Kidney (tissue), 14 donors: Measurements from ENCODE around the gene ATRX. TPM values are rescaled to one million over a fixed set of nuclear protein-coding genes. Genes with fewer than 3 reads are reported as not detected.

ENCODE experiments used
- DNase-seq, 5 donors: peaks; one replicate each; pipeline ENCODE4 v3.0.0-alpha.2; 2013 to 2020
- FAIRE-seq: peaks from 2 replicates; lab custom pipeline; 2012; peaks lifted over from hg19 to GRCh38; lab: Jason Lieb, UNC
- H3K27ac ChIP-seq, 2 donors: one replicate each; pipeline ENCODE4 v1.7.0; 2013; ENCODE audit warnings: low read depth in 2 of 2, low read length in 2 of 2, inconsistent platforms in 1 of 2
- H3K27me3 ChIP-seq: one replicate; pipeline ENCODE4 v1.7.1; 2013; ENCODE audit warnings: low read length, inconsistent platforms; ENCODE audit not compliant: control insufficient read depth, insufficient read depth
- H3K36me3 ChIP-seq, 3 donors: one replicate each; pipeline versions ENCODE4 v1.7.0 to v1.7.1; 2013; ENCODE audit warnings: low read length in 3 of 3, control low read depth in 1 of 3, inconsistent platforms in 1 of 3; ENCODE audit not compliant: insufficient read depth in 3 of 3, control insufficient read depth in 2 of 3
- H3K4me1 ChIP-seq, 3 donors: one replicate each; pipeline versions ENCODE4 v1.7.0 to v1.7.1; 2013; ENCODE audit warnings: low read length in 3 of 3, inconsistent platforms in 1 of 3, low read depth in 1 of 3; ENCODE audit not compliant: control insufficient read depth in 2 of 3, insufficient read depth in 2 of 3
- H3K4me3 ChIP-seq, 3 donors: one replicate each; pipeline versions ENCODE4 v1.7.0 to v1.8.1; 2013; ENCODE audit warnings: low read length in 3 of 3, control low read depth in 1 of 3, inconsistent platforms in 1 of 3
- H3K9ac ChIP-seq, 3 donors: one replicate each; pipeline versions ENCODE4 v1.7.0 to v1.7.1; 2013; ENCODE audit warnings: low read length in 3 of 3, control low read depth in 1 of 3, inconsistent platforms in 1 of 3
- H3K9me3 ChIP-seq, 3 donors: one replicate each; pipeline versions ENCODE4 v1.7.0 to v1.7.1; 2013; ENCODE audit warnings: low read length in 3 of 3, control low read depth in 1 of 3, inconsistent platforms in 1 of 3; ENCODE audit not compliant: control insufficient read depth in 2 of 3, insufficient read depth in 1 of 3
- CTCF ChIP-seq: IDR thresholded peaks from 3 replicates; pipeline ENCODE4 v1.5.1; 2012; ENCODE audit warnings: mild to moderate bottlenecking, moderate library complexity, borderline replicate concordance; ENCODE audit not compliant: insufficient read depth; ENCODE audit errors: extremely low read depth
- intact Hi-C: fragments of 100-400 bp; cut with DNase I; formaldehyde crosslinking; loops from one replicate; pipeline ENCODE4 v1.11.1; 2022
- polyA plus RNA-seq: library from polyadenylated mRNA; stranded (reverse); fragments of 350-450 nt; fragmentation: Illumina TruSeq; extraction: RNeasy Lipid Tissue Mini Kit (QIAGEN cat#74804); gene quantifications from one replicate; pipeline ENCODE4 v1.2.3, GENCODE V29; 2014; ENCODE audit warnings: low read depth, low replicate concordance; ENCODE audit not compliant: insufficient read depth
- total RNA-seq: library from RNA; stranded (reverse); fragmentation: NEBNext Ultra II Directional; extraction: Animal tissue kit (Norgen Biotek cat#: 25700); gene quantifications from one replicate; pipeline ENCODE4 v1.2.1, GENCODE V29; 2021
- donor health status: control.
- donor health status: control.
- donor health status: control.
- donor health status: control.
- donor health status: control.
- donor health status: DM: yes; HTN: yes; CAD: no.
- donor health status: Normal renal cell carcinoma (clear cell type).

The ATRX gene
- total and polyA plus RNA-seq, 2 donors from 2014 or later = 6.0 to 93.5 TPM

- Histone ChIP-seq H3K4me3 (no peak overlapping the region), H3K9ac (no peak overlapping the region), H3K9me3 (no peaks in the 10 kb centered on the region), H3K27me3 (no peaks in the 10 kb centered on the region), H3K4me1 (no peaks in the 10 kb centered on the region), H3K36me3 (no peaks in the 10 kb centered on the region), H3K27ac (no peak overlapping the region)
- intact Hi-C loops = no loop called here
- FAIRE-seq (no peak), DNase-seq (no peak)
- TF ChIP-seq CTCF = no peak
Observed at GRCh38 chrX:77572322-77572721, 213.7 kb downstream of the ATRX start.

GRCh38 chrX:77565278-77565677 lies 220.7 kb downstream of the ATRX start:
- intact Hi-C loops = no loop called here
- no peaks in the 10 kb centered on the region for H3K36me3 ChIP-seq
- FAIRE-seq (no peak), DNase-seq (no peak)
- H3K9ac ChIP-seq = no peak overlapping the region
- H3K9me3 ChIP-seq = no peaks in the 10 kb centered on the region
- H3K4me1 ChIP-seq = no peaks in the 10 kb centered on the region
- no peak overlapping the region for H3K27ac ChIP-seq
- no peak for TF ChIP-seq CTCF
- no peaks in the 10 kb centered on the region for H3K27me3 ChIP-seq
- H3K4me3 ChIP-seq = no peak overlapping the region

GRCh38 chrX:77564823-77565222 lies 221.2 kb downstream of the ATRX start:
- no peak for FAIRE-seq

More at GRCh38 chrX:77564823-77565222, 221.2 kb downstream of the ATRX start:
- no peaks in the 10 kb centered on the region for H3K4me1 ChIP-seq
- no peaks in the 10 kb centered on the region for H3K9me3 ChIP-seq
- H3K27ac ChIP-seq = no peak overlapping the region
- DNase-seq = no peak
- no peak overlapping the region for H3K9ac ChIP-seq
- H3K4me3 ChIP-seq = no peak overlapping the region
- TF ChIP-seq CTCF = no peak
- intact Hi-C loops = no loop called here
- H3K36me3 ChIP-seq = no peaks in the 10 kb centered on the region
- no peaks in the 10 kb centered on the region for H3K27me3 ChIP-seq
